ENCODE results near the gene WIPI1. TPM values are rescaled to one million over a fixed set of nuclear protein-coding genes. Genes with fewer than 3 reads are reported as not detected.

The WIPI1 gene
- total and polyA plus RNA-seq, 2 of the 13 experiments (the other 11 are each of a cell fraction or from before 2014, with no cell fraction given): 29.4 to 141 TPM

DNA sequence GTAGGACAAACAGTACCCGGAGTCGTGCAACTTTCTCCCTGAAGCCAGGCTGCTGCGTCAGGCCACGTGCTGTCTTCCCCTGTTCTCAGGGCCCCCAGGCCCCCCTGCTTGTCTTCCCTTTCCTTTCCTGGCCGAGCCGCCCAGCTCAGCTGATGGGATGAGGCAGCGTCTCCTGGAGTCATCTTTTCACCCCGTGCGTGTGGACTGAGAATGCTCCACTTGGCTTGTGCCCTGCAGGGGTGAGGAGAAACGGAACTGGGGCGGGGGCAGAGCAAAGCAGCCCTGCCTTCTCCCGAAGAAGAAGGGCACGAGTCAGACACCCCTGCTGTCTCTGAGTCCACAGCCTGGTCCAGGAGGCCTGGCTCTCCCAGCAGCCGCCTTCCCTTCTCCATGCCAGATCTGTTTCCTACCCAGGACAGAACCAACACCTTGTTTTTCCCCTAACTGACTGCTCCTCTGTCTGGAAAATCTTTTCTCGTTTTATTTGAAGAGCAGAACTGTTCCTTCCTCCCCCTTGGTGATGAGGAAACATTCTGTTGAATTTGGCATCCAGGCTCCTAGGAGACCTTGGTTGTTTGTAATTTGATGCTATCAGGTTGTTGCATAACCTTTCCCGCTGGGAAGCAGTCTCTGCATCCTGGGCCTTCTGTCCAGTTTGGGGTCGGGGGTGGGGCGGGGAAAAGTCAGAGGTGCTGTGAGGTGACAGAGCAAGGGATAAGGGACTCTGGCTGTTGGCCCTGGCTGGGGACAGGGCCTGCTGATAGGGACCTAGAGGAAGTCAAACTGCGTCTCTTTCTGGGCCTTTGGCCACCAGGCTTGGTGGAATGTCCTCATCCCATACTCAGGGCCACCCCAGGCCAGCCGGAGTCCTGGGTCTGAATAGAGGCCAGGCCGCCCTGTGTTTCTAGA lies 78.8 kb downstream of the WIPI1 start (continued):
- TF ChIP-seq, protein P1, sequence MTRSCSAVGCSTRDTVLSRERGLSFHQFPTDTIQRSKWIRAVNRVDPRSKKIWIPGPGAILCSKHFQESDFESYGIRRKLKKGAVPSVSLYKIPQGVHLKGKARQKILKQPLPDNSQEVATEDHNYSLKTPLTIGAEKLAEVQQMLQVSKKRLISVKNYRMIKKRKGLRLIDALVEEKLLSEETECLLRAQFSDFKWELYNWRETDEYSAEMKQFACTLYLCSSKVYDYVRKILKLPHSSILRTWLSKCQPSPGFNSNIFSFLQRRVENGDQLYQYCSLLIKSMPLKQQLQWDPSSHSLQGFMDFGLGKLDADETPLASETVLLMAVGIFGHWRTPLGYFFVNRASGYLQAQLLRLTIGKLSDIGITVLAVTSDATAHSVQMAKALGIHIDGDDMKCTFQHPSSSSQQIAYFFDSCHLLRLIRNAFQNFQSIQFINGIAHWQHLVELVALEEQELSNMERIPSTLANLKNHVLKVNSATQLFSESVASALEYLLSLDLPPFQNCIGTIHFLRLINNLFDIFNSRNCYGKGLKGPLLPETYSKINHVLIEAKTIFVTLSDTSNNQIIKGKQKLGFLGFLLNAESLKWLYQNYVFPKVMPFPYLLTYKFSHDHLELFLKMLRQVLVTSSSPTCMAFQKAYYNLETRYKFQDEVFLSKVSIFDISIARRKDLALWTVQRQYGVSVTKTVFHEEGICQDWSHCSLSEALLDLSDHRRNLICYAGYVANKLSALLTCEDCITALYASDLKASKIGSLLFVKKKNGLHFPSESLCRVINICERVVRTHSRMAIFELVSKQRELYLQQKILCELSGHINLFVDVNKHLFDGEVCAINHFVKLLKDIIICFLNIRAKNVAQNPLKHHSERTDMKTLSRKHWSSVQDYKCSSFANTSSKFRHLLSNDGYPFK (CRISPR knock-in tag; IDR thresholded peaks at IDR 0.05; ENCODE audit: borderline replicate concordance): peak; percentile 73; the same call in 1 of the 2 replicates
- TF ChIP-seq, protein P2, sequence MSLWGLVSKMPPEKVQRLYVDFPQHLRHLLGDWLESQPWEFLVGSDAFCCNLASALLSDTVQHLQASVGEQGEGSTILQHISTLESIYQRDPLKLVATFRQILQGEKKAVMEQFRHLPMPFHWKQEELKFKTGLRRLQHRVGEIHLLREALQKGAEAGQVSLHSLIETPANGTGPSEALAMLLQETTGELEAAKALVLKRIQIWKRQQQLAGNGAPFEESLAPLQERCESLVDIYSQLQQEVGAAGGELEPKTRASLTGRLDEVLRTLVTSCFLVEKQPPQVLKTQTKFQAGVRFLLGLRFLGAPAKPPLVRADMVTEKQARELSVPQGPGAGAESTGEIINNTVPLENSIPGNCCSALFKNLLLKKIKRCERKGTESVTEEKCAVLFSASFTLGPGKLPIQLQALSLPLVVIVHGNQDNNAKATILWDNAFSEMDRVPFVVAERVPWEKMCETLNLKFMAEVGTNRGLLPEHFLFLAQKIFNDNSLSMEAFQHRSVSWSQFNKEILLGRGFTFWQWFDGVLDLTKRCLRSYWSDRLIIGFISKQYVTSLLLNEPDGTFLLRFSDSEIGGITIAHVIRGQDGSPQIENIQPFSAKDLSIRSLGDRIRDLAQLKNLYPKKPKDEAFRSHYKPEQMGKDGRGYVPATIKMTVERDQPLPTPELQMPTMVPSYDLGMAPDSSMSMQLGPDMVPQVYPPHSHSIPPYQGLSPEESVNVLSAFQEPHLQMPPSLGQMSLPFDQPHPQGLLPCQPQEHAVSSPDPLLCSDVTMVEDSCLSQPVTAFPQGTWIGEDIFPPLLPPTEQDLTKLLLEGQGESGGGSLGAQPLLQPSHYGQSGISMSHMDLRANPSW (CRISPR knock-in tag; IDR thresholded peaks at IDR 0.05; ENCODE audit: borderline replicate concordance): peak; percentile 93; the same call in 1 of the 2 replicates
- TF ChIP-seq ZNF780A (CRISPR knock-in tag; IDR thresholded peaks at IDR 0.05) (peak; percentile 79), ZSCAN12 (CRISPR knock-in tag; IDR thresholded peaks at IDR 0.05) (0 out of 2 replicates have a peak, but pooled peaks have one; percentile 24), FOSL1 (CRISPR knock-in tag; IDR thresholded peaks at IDR 0.05; ENCODE audit: borderline replicate concordance) (no peak; the same call in 1 of the 2 replicates), HOXA5 (CRISPR knock-in tag; IDR thresholded peaks at IDR 0.05) (peak; percentile 83), ZNF331 (CRISPR knock-in tag; IDR thresholded peaks at IDR 0.05) (peak; percentile 86), ZBTB10 (CRISPR knock-in tag; IDR thresholded peaks at IDR 0.05; ENCODE audit: borderline replicate concordance) (no peak; the same call in 1 of the 2 replicates), ZNF354B (CRISPR knock-in tag; IDR thresholded peaks at IDR 0.05) (peak; percentile 90), AKNA (CRISPR knock-in tag; IDR thresholded peaks at IDR 0.05; ENCODE audit: borderline replicate concordance) (no peak)
- TF ChIP-seq, protein P3, sequence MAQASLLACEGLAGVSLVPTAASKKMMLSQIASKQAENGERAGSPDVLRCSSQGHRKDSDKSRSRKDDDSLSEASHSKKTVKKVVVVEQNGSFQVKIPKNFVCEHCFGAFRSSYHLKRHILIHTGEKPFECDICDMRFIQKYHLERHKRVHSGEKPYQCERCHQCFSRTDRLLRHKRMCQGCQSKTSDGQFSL (CRISPR knock-in tag; IDR thresholded peaks at IDR 0.05): no peak

Measured in HepG2 (cell line).